ENCODE data around the gene GZMM.

The GZMM gene

GRCh38 chr19:543910-544608 lies at the start of gene GZMM:
Gene GZMM (plus strand): TSS chr19:544053. CDS start chr19:544072, 19 bp downstream.
- no peak for DNase-seq

GRCh38 chr19:494171-495080 lies 49.4 kb upstream of the GZMM start:
- DNase-seq = no peak

- no peak for DNase-seq
Measured at GRCh38 chr19:495081-495401, 48.8 kb upstream of the GZMM start.

- DNase-seq = peak; percentile 36
Measured at GRCh38 chr19:495402-496111, 48.3 kb upstream of the GZMM start.

GRCh38 chr19:496112-496665 lies 47.7 kb upstream of the GZMM start, which contains the start of gene MADCAM1:
Gene MADCAM1 (plus strand): TSS chr19:496486. CDS start chr19:496500, 14 bp downstream.
- no peak for DNase-seq

- DNase-seq = no peak
Measured at GRCh38 chr19:496986-497385, 46.9 kb upstream of the GZMM start.

GRCh38 chr19:497491-497868 lies 46.4 kb upstream of the GZMM start:
- DNase-seq = no peak

- no peak for DNase-seq
Measured at GRCh38 chr19:497869-498510, 45.9 kb upstream of the GZMM start.

GRCh38 chr19:498511-498891 lies 45.4 kb upstream of the GZMM start:
- DNase-seq = no peak

GRCh38 chr19:498977-499623 lies 44.8 kb upstream of the GZMM start:
- DNase-seq = no peak

- DNase-seq = no peak
Measured at GRCh38 chr19:501646-502045, 42.2 kb upstream of the GZMM start.

- no peak for DNase-seq
Measured at GRCh38 chr19:504616-505015, 39.2 kb upstream of the GZMM start.

GRCh38 chr19:506404-507285 lies 37.2 kb upstream of the GZMM start:
- peak; percentile 100 for DNase-seq

- DNase-seq = peak; percentile 75
Measured at GRCh38 chr19:507286-508203, 36.3 kb upstream of the GZMM start, which contains the start of gene TPGS1. Gene TPGS1 (plus strand): TSS chr19:507497. CDS start chr19:507507, 10 bp downstream.

GRCh38 chr19:508204-509150 lies 35.4 kb upstream of the GZMM start:
- DNase-seq = no peak

- DNase-seq = peak; percentile 78
Measured at GRCh38 chr19:510606-511100, 33.2 kb upstream of the GZMM start.

- no peak for DNase-seq
Measured at GRCh38 chr19:511101-511851, 32.6 kb upstream of the GZMM start.

Measured in EL (cell line).